Measurements from ENCODE around the gene CWC15.

DNA sequence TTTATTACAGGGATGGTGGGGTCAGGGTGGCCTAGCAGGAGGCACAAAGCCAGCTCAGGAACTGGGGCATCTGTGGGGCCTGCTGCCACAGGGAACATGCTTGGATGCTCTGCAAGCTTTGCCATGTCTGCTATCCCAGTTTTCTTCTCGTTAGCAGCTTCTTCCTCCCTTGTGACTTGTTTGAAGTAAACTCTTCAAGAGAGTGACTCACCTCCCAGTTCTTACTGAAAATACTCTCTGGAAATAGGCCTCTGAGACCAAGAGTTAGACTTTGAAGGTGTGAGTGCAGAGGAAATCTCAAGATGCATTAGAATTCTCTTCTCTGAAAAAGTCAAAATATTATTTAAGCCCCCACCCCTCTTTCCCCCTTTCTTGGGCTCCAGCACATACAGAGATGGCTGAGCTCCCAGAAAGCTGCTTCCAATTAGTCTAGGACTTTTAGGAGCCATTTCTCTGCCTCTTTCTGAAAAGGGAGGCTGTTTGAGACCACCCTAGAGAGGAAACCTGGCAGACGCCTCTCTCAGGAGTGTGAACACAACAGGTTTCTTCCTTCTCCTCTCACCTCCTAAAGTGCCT is 15.1 kb downstream of the CWC15 start:
- TF ChIP-seq EZH2phosphoT487 (IDR thresholded peaks at IDR 0.05; ENCODE audit: borderline replicate concordance, low read length) (no peak), EZH2 (IDR thresholded peaks at IDR 0.05; ENCODE audit: low read length, unreplicated experiment) (no peak)
- TF ChIP-seq, protein P1, sequence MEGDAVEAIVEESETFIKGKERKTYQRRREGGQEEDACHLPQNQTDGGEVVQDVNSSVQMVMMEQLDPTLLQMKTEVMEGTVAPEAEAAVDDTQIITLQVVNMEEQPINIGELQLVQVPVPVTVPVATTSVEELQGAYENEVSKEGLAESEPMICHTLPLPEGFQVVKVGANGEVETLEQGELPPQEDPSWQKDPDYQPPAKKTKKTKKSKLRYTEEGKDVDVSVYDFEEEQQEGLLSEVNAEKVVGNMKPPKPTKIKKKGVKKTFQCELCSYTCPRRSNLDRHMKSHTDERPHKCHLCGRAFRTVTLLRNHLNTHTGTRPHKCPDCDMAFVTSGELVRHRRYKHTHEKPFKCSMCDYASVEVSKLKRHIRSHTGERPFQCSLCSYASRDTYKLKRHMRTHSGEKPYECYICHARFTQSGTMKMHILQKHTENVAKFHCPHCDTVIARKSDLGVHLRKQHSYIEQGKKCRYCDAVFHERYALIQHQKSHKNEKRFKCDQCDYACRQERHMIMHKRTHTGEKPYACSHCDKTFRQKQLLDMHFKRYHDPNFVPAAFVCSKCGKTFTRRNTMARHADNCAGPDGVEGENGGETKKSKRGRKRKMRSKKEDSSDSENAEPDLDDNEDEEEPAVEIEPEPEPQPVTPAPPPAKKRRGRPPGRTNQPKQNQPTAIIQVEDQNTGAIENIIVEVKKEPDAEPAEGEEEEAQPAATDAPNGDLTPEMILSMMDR (conservative IDR thresholded peaks at IDR 0.05; ENCODE audit: low read depth, low read length): no peak
